IMR-90 (cell line): Measurements from ENCODE around the gene CELF6. TPM values are rescaled to one million over a fixed set of nuclear protein-coding genes. Genes with fewer than 3 reads are reported as not detected.

Experiments
- ATAC-seq: fragments of 200-7000 bp; cut with Tn5 transposase; 2 replicates; pipeline ENCODE4 v1.9.1; 2020; ENCODE audit warnings: low read depth, mild to moderate bottlenecking, moderate library complexity
- BruUV-seq: library from RNA; stranded (reverse); fragments of 400-500 nt; replicated peaks from 2 replicates; lab custom pipeline; 2021; lab: Mats Ljungman, UMichigan
- CTCF ChIA-PET: fragments of 300-600 bp; formaldehyde crosslinking; extraction: SDS; loops from one replicate; lab custom pipeline; 2021; ENCODE audit warnings: antibody characterized with exemption; lab: Yijun Ruan, JAX
- POLR2A ChIA-PET: fragments of 300-600 bp; sonication (Branson Sonifier 250); formaldehyde crosslinking; loops from one replicate; lab custom pipeline; 2022; ENCODE audit warnings: antibody characterized with exemption; ENCODE audit not compliant: unreplicated experiment; lab: Charles Lee
- DNase-seq: peaks from one replicate; pipeline ENCODE4 v3.0.0; 2013
- H2AFZ ChIP-seq: replicated peaks from 2 replicates; pipeline ENCODE3; 2013; ENCODE audit warnings: low read length, mild to moderate bottlenecking; ENCODE audit not compliant: poor library complexity
- H2AK5ac ChIP-seq: 2 replicates; pipeline ENCODE4 v1.6.1; 2013; ENCODE audit warnings: low read depth, low read length, inconsistent platforms
- H2AK9ac ChIP-seq: replicated peaks from 2 replicates; pipeline ENCODE3; 2013; ENCODE audit warnings: mild to moderate bottlenecking, low read depth, low read length, moderate library complexity; ENCODE audit not compliant: poor library complexity
- H2BK120ac ChIP-seq: 2 replicates; pipeline ENCODE4 v1.6.1; 2013; ENCODE audit warnings: low read depth, low read length, inconsistent platforms
- H2BK15ac ChIP-seq: 3 replicates; pipeline ENCODE4 v1.6.1; 2013; ENCODE audit warnings: low read depth, low read length, inconsistent platforms
- H2BK20ac ChIP-seq: 2 replicates; pipeline ENCODE4 v1.6.1; 2013; ENCODE audit warnings: low read depth, mild to moderate bottlenecking, inconsistent platforms, low read length, moderate library complexity
- H2BK5ac ChIP-seq: 2 replicates; pipeline ENCODE4 v1.6.1; 2013; ENCODE audit warnings: mild to moderate bottlenecking, low read depth, low read length, inconsistent platforms; ENCODE audit not compliant: poor library complexity, severe bottlenecking
- H3K14ac ChIP-seq: replicated peaks from 2 replicates; pipeline ENCODE4 v1.6.1; 2013; ENCODE audit warnings: low read depth, low read length, inconsistent platforms
- H3K18ac ChIP-seq: 2 replicates; pipeline ENCODE4 v1.6.1; 2013; ENCODE audit warnings: low read depth, low read length, control low read depth
- H3K23ac ChIP-seq: 2 replicates; pipeline ENCODE4 v1.6.1; 2013; ENCODE audit warnings: low read depth, low read length, inconsistent platforms
- H3K27ac ChIP-seq: 2 replicates; pipeline ENCODE4 v1.5.1; 2013; ENCODE audit warnings: mild to moderate bottlenecking, control low read depth, low read length; ENCODE audit not compliant: insufficient read depth
- H3K27me3 ChIP-seq: 2 replicates; pipeline ENCODE4 v1.6.1; 2013; ENCODE audit warnings: low read length; ENCODE audit not compliant: control insufficient read depth, insufficient read depth
- H3K36me3 ChIP-seq: 2 replicates; pipeline ENCODE4 v1.6.1; 2013; ENCODE audit warnings: low read length, mixed read lengths; ENCODE audit not compliant: control insufficient read depth, insufficient read depth
- H3K4ac ChIP-seq: 2 replicates; pipeline ENCODE4 v1.6.1; 2013; ENCODE audit warnings: low read depth, low read length, inconsistent platforms
- H3K4me1 ChIP-seq: 2 replicates; pipeline ENCODE4 v1.6.1; 2013; ENCODE audit warnings: low read length, mixed read lengths; ENCODE audit not compliant: control insufficient read depth, insufficient read depth
- H3K4me2 ChIP-seq: 2 replicates; pipeline ENCODE4 v1.6.1; 2013; ENCODE audit warnings: low read depth, mild to moderate bottlenecking, control low read depth, low read length, moderate library complexity
- H3K4me3 ChIP-seq: 2 replicates; pipeline ENCODE4 v1.5.1; 2013; ENCODE audit warnings: low read depth, mild to moderate bottlenecking, control low read depth, low read length, moderate library complexity; ENCODE audit not compliant: insufficient read depth
- H3K56ac ChIP-seq: 2 replicates; pipeline ENCODE4 v1.6.1; 2013; ENCODE audit warnings: low read length, inconsistent platforms; ENCODE audit not compliant: insufficient read depth; ENCODE audit errors: extremely low read depth
- H3K79me1 ChIP-seq, 2 experiments: 2 replicates each; pipeline ENCODE4 v1.6.1; 2013; ENCODE audit warnings: low read length in 2 of 2, inconsistent platforms in 1 of 2, low read depth in 1 of 2
- H3K9ac ChIP-seq: 2 replicates; pipeline ENCODE4 v1.6.1; 2013; ENCODE audit warnings: low read depth, low read length, control low read depth
- H3K9me1 ChIP-seq: 2 replicates; pipeline ENCODE4 v1.6.1; 2013; ENCODE audit warnings: low read length, inconsistent platforms; ENCODE audit not compliant: insufficient read depth
- H3K9me3 ChIP-seq: 2 replicates; pipeline ENCODE4 v1.6.1; 2013; ENCODE audit warnings: low read length; ENCODE audit not compliant: control insufficient read depth, insufficient read depth
- H4K20me1 ChIP-seq: 2 replicates; pipeline ENCODE4 v1.6.1; 2013; ENCODE audit warnings: low read length, inconsistent platforms; ENCODE audit not compliant: insufficient read depth
- H4K5ac ChIP-seq: 2 replicates; pipeline ENCODE4 v1.6.1; 2013; ENCODE audit warnings: mild to moderate bottlenecking, low read depth, low read length, control low read depth
- H4K8ac ChIP-seq, 2 experiments: 2 replicates each; pipeline ENCODE4 v1.6.1; 2013; ENCODE audit warnings: low read depth in 2 of 2, low read length in 2 of 2, control low read depth in 1 of 2, inconsistent platforms in 1 of 2
- H4K91ac ChIP-seq: 2 replicates; pipeline ENCODE4 v1.6.1; 2013; ENCODE audit warnings: low read depth, low read length, inconsistent platforms; ENCODE audit not compliant: insufficient read depth
- BHLHE40 ChIP-seq: fragments of 150-350 bp; IDR thresholded peaks from 2 replicates; pipeline ENCODE4 v1.6.1; 2016; ENCODE audit warnings: mild to moderate bottlenecking, low read depth, low read length
- CEBPB ChIP-seq: IDR thresholded peaks from 2 replicates; pipeline ENCODE4 v1.6.1; 2012; ENCODE audit warnings: low read depth, low read length, improper control_type of control experiment
- CHD1 ChIP-seq: IDR thresholded peaks from 2 replicates; pipeline ENCODE4 v1.6.1; 2012; ENCODE audit warnings: low read depth, low read length, improper control_type of control experiment
- FOS ChIP-seq: fragments of 150-350 bp; IDR thresholded peaks from 2 replicates; pipeline ENCODE4 v1.6.1; 2016; ENCODE audit warnings: low read depth, low read length
- MAFK ChIP-seq: IDR thresholded peaks from 2 replicates; pipeline ENCODE4 v1.6.1; 2012; ENCODE audit warnings: low read depth, low read length, improper control_type of control experiment
- MAZ ChIP-seq: IDR thresholded peaks from 2 replicates; pipeline ENCODE4 v1.6.1; 2012; ENCODE audit warnings: low read depth, mild to moderate bottlenecking, low read length, improper control_type of control experiment, moderate library complexity, borderline replicate concordance
- MXI1 ChIP-seq: IDR thresholded peaks from 2 replicates; pipeline ENCODE4 v1.6.1; 2012; ENCODE audit warnings: low read depth, mild to moderate bottlenecking, low read length, moderate library complexity, borderline replicate concordance
- NFE2L2 ChIP-seq: fragments of 150-350 bp; IDR thresholded peaks from 2 replicates; pipeline ENCODE4 v1.6.1; 2016; ENCODE audit warnings: low read depth, mild to moderate bottlenecking, low read length
- POLR2A ChIP-seq: IDR thresholded peaks from 2 replicates; pipeline ENCODE4 v1.6.1; 2012; ENCODE audit warnings: mild to moderate bottlenecking, low read depth, low read length
- RAD21 ChIP-seq: IDR thresholded peaks from 2 replicates; pipeline ENCODE4 v1.6.1; 2012; ENCODE audit warnings: low read length, improper control_type of control experiment
- RCOR1 ChIP-seq: IDR thresholded peaks from 2 replicates; pipeline ENCODE4 v1.6.1; 2012; ENCODE audit warnings: mild to moderate bottlenecking, low read length, improper control_type of control experiment; ENCODE audit not compliant: insufficient replicate concordance
- RFX5 ChIP-seq: IDR thresholded peaks from 2 replicates; pipeline ENCODE4 v1.8.0; 2012; ENCODE audit warnings: low read depth, mild to moderate bottlenecking, low read length, moderate library complexity
- SMC3 ChIP-seq: fragments of 150-350 bp; IDR thresholded peaks from 2 replicates; pipeline ENCODE4 v1.6.1; 2016; ENCODE audit warnings: low read depth, mild to moderate bottlenecking, antibody characterized with exemption, low read length, moderate library complexity
- WGBS, 2 experiments: methylation state at CpG; one replicate each; pipeline versions ENCODE4 v1.1.5 to v1.1.7; 2013; ENCODE audit warnings: missing lambda C conversion rate in 2 of 2; ENCODE audit not compliant: insufficient read length in 1 of 2; ENCODE audit errors: extremely low coverage in 2 of 2; 5-methylcytosine and 5-hydroxymethylcytosine counted together
- dilution Hi-C: fragments of 300-500 bp; cut with HindIII; formaldehyde crosslinking; loops from one replicate; pipeline ENCODE4 v1.14.3; 2018; ENCODE audit warnings: low sequenced_read_pairs; ENCODE audit not compliant: unreplicated experiment
- in situ Hi-C: fragments of 300-500 bp; cut with MboI; formaldehyde crosslinking; loops from 3 replicates; pipeline ENCODE4 v1.14.3; 2019; ENCODE audit warnings: low sequenced_read_pairs, inconsistent platforms, mixed read lengths
- intact Hi-C: fragments of 100-400 bp; cut with micrococcal nuclease; formaldehyde crosslinking; loops from 2 replicates; pipeline ENCODE4 v1.10.0; 2022
- polyA plus RNA-seq, 3 experiments: library from polyadenylated mRNA; depleted of rRNA; stranded (reverse); fragments of >200 nt; gene quantifications; 2 replicates each; pipeline ENCODE4 v1.2.3, GENCODE V29; 2012; ENCODE audit warnings: low replicate concordance in 1 of 3
- total RNA-seq: library from RNA; depleted of rRNA; stranded (reverse); fragments of >200 nt; gene quantifications from 2 replicates; pipeline ENCODE4 v1.2.3, GENCODE V29; 2012
- TF ChIP-seq, protein P1 (sequence below): conservative IDR thresholded peaks from 2 replicates; pipeline ENCODE4 v1.5.1; 2012; ENCODE audit warnings: mild to moderate bottlenecking, low read depth, low read length, improper control_type of control experiment
- TF ChIP-seq, protein P2 (sequence below): fragments of 150-350 bp; IDR thresholded peaks from 2 replicates; pipeline ENCODE4 v1.6.1; 2017; ENCODE audit warnings: mild to moderate bottlenecking, antibody characterized with exemption, low read length, low read depth
- TF ChIP-seq, protein P3 (sequence below): fragments of 150-350 bp; IDR thresholded peaks from 2 replicates; pipeline ENCODE4 v1.6.1; 2016; ENCODE audit warnings: low read depth, mild to moderate bottlenecking, low read length, moderate library complexity, borderline replicate concordance

CELF6 gene
- total and polyA plus RNA-seq, 2 of the 4 experiments (the other 2 are of a cell fraction): 0.07 TPM; not detected in 1

DNA sequence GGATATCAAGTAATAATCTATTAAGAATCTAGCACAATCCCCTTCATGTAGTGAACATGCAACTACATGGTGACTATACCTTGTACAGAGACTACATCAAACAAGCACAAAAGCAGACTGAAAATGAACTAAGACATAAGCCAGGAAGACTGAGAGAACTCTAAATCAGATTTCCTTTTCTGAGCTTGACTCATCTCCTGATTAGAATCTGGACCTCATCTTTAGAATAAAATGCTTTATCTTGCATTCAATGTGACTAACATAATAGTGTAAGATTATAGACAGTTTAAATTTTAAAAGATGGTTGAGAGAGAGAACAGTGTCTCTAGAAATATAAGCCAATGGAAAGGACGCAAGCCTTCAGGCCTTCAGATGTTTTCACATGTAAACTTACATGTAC is 71.4 kb downstream of the CELF6 start:
- Histone ChIP-seq H2BK15ac (no peak overlapping the region), H3K18ac (no peak overlapping the region), H2AK5ac (no peak overlapping the region), H3K4me3 (no peak overlapping the region), H3K9ac (no peak overlapping the region), H3K79me1 (peaks cover 3 to 4% of the 10 kb centered on the region in 2 experiments; a peak in 2 of 4 replicates), H3K56ac (no peak overlapping the region), H2AK9ac (no peak overlapping the region), H3K23ac (no peak overlapping the region), H4K5ac (no peak overlapping the region), H3K36me3 (peaks cover 32% of the 10 kb centered on the region), H3K4me2 (no peak overlapping the region), H4K8ac (no peak overlapping the region), H3K9me3 (no peaks in the 10 kb centered on the region), H2BK120ac (no peak overlapping the region), H3K27ac (no peak overlapping the region), H2AFZ (no peak overlapping the region), H4K91ac (no peak overlapping the region), H3K4ac (no peak overlapping the region), H3K9me1 (peaks cover 3% of the 10 kb centered on the region; the same call in 1 of the 2 replicates), H2BK20ac (no peak overlapping the region), H3K14ac (no peak overlapping the region), H3K27me3 (no peaks in the 10 kb centered on the region), H3K4me1 (no peaks in the 10 kb centered on the region), H4K20me1 (no peaks in the 10 kb centered on the region), H2BK5ac (no peak overlapping the region)
- dilution Hi-C loops: no loop called here
- intact Hi-C loops: no loop called here
- DNase-seq: no peak
- no peak for ATAC-seq
- no TSS peak for BruUV-seq
- CTCF ChIA-PET: no interaction called here
- in situ Hi-C loops: no loop called here
- WGBS, 2 experiments: no CpG with 5 or more reads among the region's 1 CpG
- TF ChIP-seq CHD1 (no peak), MAZ (no peak), RFX5 (no peak), MXI1 (no peak), BHLHE40 (no peak), NFE2L2 (no peak), POLR2A (no peak), CEBPB (no peak), RAD21 (no peak), MAFK (no peak), SMC3 (no peak), RCOR1 (no peak), FOS (no peak)
- TF ChIP-seq, protein P1, sequence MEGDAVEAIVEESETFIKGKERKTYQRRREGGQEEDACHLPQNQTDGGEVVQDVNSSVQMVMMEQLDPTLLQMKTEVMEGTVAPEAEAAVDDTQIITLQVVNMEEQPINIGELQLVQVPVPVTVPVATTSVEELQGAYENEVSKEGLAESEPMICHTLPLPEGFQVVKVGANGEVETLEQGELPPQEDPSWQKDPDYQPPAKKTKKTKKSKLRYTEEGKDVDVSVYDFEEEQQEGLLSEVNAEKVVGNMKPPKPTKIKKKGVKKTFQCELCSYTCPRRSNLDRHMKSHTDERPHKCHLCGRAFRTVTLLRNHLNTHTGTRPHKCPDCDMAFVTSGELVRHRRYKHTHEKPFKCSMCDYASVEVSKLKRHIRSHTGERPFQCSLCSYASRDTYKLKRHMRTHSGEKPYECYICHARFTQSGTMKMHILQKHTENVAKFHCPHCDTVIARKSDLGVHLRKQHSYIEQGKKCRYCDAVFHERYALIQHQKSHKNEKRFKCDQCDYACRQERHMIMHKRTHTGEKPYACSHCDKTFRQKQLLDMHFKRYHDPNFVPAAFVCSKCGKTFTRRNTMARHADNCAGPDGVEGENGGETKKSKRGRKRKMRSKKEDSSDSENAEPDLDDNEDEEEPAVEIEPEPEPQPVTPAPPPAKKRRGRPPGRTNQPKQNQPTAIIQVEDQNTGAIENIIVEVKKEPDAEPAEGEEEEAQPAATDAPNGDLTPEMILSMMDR: no peak
- TF ChIP-seq, protein P2, sequence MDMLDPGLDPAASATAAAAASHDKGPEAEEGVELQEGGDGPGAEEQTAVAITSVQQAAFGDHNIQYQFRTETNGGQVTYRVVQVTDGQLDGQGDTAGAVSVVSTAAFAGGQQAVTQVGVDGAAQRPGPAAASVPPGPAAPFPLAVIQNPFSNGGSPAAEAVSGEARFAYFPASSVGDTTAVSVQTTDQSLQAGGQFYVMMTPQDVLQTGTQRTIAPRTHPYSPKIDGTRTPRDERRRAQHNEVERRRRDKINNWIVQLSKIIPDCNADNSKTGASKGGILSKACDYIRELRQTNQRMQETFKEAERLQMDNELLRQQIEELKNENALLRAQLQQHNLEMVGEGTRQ: no peak
- TF ChIP-seq, protein P3, sequence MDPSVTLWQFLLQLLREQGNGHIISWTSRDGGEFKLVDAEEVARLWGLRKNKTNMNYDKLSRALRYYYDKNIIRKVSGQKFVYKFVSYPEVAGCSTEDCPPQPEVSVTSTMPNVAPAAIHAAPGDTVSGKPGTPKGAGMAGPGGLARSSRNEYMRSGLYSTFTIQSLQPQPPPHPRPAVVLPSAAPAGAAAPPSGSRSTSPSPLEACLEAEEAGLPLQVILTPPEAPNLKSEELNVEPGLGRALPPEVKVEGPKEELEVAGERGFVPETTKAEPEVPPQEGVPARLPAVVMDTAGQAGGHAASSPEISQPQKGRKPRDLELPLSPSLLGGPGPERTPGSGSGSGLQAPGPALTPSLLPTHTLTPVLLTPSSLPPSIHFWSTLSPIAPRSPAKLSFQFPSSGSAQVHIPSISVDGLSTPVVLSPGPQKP: no peak
- POLR2A ChIA-PET: no interaction called here
